ENCODE results near the gene ZFP92. TPM values are rescaled to one million over a fixed set of nuclear protein-coding genes. Genes with fewer than 3 reads are reported as not detected.
"Not testable (repeated sequence)": the region's sequence is repeated elsewhere in the genome, so short reads cannot be mapped to it uniquely, and the experiment has no call there.

ZFP92 gene
- total and polyA plus RNA-seq, 10 of the 15 experiments (the other 5 are each of a cell fraction or from before 2014, with no cell fraction given): 0.02 to 1.6 (median 0.09) TPM; not detected in 2

DNA sequence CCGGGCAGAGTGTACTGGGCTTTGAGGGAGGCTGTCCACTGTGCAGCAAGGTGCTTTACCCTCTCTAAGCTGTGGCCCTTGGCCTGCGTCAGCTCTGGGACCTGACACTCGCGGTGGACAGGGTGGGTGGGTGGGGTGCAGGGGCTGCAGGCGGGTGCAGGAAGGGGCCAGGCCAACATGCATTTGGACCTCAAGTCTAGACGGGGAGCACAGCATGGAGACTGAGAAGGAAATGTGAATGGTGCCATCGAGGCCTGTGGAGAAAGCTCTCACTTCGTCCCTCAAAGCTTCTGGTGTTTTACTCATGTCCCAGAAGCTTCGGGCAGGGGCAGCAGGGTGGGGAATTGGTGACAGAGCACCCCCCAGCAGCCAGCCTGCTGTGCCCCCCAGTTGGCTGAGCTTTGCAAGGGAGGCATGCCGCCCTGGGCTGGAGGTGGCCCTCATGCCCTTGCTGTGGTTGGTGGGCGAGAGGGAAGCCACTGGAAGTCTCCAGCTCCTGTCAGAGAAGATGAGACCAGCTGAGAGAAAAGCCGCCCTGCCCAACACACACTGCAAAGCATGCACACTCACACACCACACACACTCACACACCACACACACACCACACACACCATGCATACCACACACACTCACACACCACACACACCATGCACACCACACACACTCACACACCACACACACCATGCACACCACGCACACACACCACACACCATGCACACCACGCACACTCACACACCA is 22.4 kb upstream of the ZFP92 start:
- FAIRE-seq: no peak
- ChIA-PET CTCF (no interaction called here), RAD21 (ENCODE audit: unreplicated experiment) (no interaction called here), SMC1A (ENCODE audit: uncharacterized antibody, unreplicated experiment) (no interaction called here), POLR2A (no interaction called here)
- in situ Hi-C loops (cut with MboI): no loop called here
- Histone ChIP-seq H3K4me2 (ENCODE audit: control insufficient read depth, insufficient read depth) (no peak overlapping the region), H3K9ac (ENCODE audit: control insufficient read depth, insufficient read depth, low read length) (no peak overlapping the region), H3K9me3 (replicated peaks; ENCODE audit: control insufficient read depth, insufficient read depth, low read length) (no peaks in the 10 kb centered on the region; the same call in 2 of the 3 replicates), H3K27ac (ENCODE audit: control insufficient read depth, insufficient read depth) (no peak overlapping the region), H3K4me1 (ENCODE audit: control insufficient read depth, insufficient read depth, low read length) (no peaks in the 10 kb centered on the region), H4K20me1 (ENCODE audit: control insufficient read depth, insufficient read depth) (no peaks in the 10 kb centered on the region), H3K79me2 (ENCODE audit: control insufficient read depth, insufficient read depth, low read length) (no peaks in the 10 kb centered on the region), H3K36me3 (ENCODE audit: control insufficient read depth in 2 of 2, insufficient read depth in 2 of 2, low read length in 1 of 2) (no peaks in the 10 kb centered on the region), H2AFZ (ENCODE audit: control insufficient read depth, low read depth, low read length) (no peak overlapping the region), H3K27me3 (replicated peaks in 1 of 2; ENCODE audit: control insufficient read depth in 2 of 2, insufficient read depth in 2 of 2, low read length in 1 of 2) (no peaks in the 10 kb centered on the region; a peak in 1 of 4 replicates), H3K4me3 (no peak overlapping the region)
- WGBS (ENCODE audit: insufficient coverage, insufficient replicate concordance, low lambda C conversion rate, missing lambda C conversion rate): 69% methylated on average over 12 of the region's 14 CpGs
- TF ChIP-seq, protein P1, sequence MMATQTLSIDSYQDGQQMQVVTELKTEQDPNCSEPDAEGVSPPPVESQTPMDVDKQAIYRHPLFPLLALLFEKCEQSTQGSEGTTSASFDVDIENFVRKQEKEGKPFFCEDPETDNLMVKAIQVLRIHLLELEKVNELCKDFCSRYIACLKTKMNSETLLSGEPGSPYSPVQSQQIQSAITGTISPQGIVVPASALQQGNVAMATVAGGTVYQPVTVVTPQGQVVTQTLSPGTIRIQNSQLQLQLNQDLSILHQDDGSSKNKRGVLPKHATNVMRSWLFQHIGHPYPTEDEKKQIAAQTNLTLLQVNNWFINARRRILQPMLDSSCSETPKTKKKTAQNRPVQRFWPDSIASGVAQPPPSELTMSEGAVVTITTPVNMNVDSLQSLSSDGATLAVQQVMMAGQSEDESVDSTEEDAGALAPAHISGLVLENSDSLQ (IDR thresholded peaks at IDR 0.05): no peak
- TF ChIP-seq ATF7 (IDR thresholded peaks at IDR 0.05; ENCODE audit: low read depth) (no peak), ZNF384 (IDR thresholded peaks at IDR 0.05; ENCODE audit: borderline replicate concordance, low read depth, low read length) (no peak)
- ATAC-seq: no peak
- no peak for DNase-seq (ENCODE audit: low read depth, low spot score)
- no TSS peak for BruUV-seq (replicated peaks)
- intact Hi-C loops (cut with micrococcal nuclease; ENCODE audit: unreplicated experiment): no loop called here

DNA sequence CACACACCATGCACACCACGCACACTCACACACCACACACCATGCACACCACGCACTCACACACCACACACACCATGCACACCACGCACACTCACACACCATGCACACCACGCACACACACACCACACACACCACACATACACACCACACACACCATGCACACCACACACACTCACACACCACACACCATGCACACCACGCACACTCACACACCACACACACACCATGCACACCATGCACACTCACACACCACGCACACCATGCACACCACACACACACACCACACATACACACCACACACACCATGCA is 21.9 kb upstream of the ZFP92 start:
- RAD21 ChIA-PET (ENCODE audit: unreplicated experiment); H2AFZ ChIP-seq (ENCODE audit: control insufficient read depth, low read depth, low read length); POLR2A ChIA-PET; H3K79me2 ChIP-seq (ENCODE audit: control insufficient read depth, insufficient read depth, low read length); H3K4me3 ChIP-seq; H3K4me2 ChIP-seq (ENCODE audit: control insufficient read depth, insufficient read depth); CTCF ChIA-PET; H3K27me3 ChIP-seq (replicated peaks in 1 of 2; ENCODE audit: control insufficient read depth in 2 of 2, insufficient read depth in 2 of 2, low read length in 1 of 2); H3K27ac ChIP-seq (ENCODE audit: control insufficient read depth, insufficient read depth); H3K4me1 ChIP-seq (ENCODE audit: control insufficient read depth, insufficient read depth, low read length); H4K20me1 ChIP-seq (ENCODE audit: control insufficient read depth, insufficient read depth); H3K36me3 ChIP-seq (ENCODE audit: control insufficient read depth in 2 of 2, insufficient read depth in 2 of 2, low read length in 1 of 2); BruUV-seq (replicated peaks); intact Hi-C loops (cut with micrococcal nuclease; ENCODE audit: unreplicated experiment); SMC1A ChIA-PET (ENCODE audit: uncharacterized antibody, unreplicated experiment); FAIRE-seq; DNase-seq (ENCODE audit: low read depth, low spot score); in situ Hi-C loops (cut with MboI); H3K9ac ChIP-seq (ENCODE audit: control insufficient read depth, insufficient read depth, low read length); H3K9me3 ChIP-seq (replicated peaks; ENCODE audit: control insufficient read depth, insufficient read depth, low read length); ATAC-seq: not testable (repeated sequence)
- 79% methylated on average over 6 of the region's 6 CpGs for WGBS (ENCODE audit: insufficient coverage, insufficient replicate concordance, low lambda C conversion rate, missing lambda C conversion rate)
